HepG2 (cell line): ENCODE data around the gene SRRM2. TPM values are rescaled to one million over a fixed set of nuclear protein-coding genes. Genes with fewer than 3 reads are reported as not detected.

Experiments
- BATF2 ChIP-seq: sonication (generic); formaldehyde crosslinking; IDR thresholded peaks from 2 replicates; pipeline ENCODE4 v1.8.0; 2022; ENCODE audit warnings: mild to moderate bottlenecking, missing genetic modification reagents, moderate library complexity
- EEA1 ChIP-seq: sonication (generic); formaldehyde crosslinking; IDR thresholded peaks from 2 replicates; pipeline ENCODE4 v1.5.1; 2020; ENCODE audit warnings: mild to moderate bottlenecking, missing genetic modification reagents, borderline replicate concordance
- HMGXB4 ChIP-seq, 2 experiments: sonication (generic) in 1 of 2; formaldehyde crosslinking in 1 of 2; IDR thresholded peaks; 2 replicates each; pipeline versions ENCODE4 v1.4.0 to v1.6.1; 2018 to 2020; ENCODE audit warnings: missing genetic modification reagents in 2 of 2, borderline replicate concordance in 1 of 2, low read depth in 1 of 2, mild to moderate bottlenecking in 1 of 2, missing biosample characterization in 1 of 2
- KLF12 ChIP-seq: sonication (generic); formaldehyde crosslinking; IDR thresholded peaks from 2 replicates; pipeline ENCODE4 v1.4.0; 2020; ENCODE audit warnings: missing genetic modification reagents, borderline replicate concordance
- PHB2 ChIP-seq: fragments of 450-650 bp; IDR thresholded peaks from 2 replicates; pipeline ENCODE4 v1.6.1; 2018; ENCODE audit not compliant: partially characterized antibody
- TBX2 ChIP-seq: sonication (generic); formaldehyde crosslinking; IDR thresholded peaks from 2 replicates; pipeline ENCODE4 v1.5.0; 2020; ENCODE audit warnings: missing genetic modification reagents, mild to moderate bottlenecking, borderline replicate concordance
- ZBTB37 ChIP-seq: sonication (generic); formaldehyde crosslinking; IDR thresholded peaks from 2 replicates; pipeline ENCODE4 v1.4.0; 2020; ENCODE audit warnings: mild to moderate bottlenecking, missing genetic modification reagents
- ZBTB42 ChIP-seq: sonication (generic); formaldehyde crosslinking; IDR thresholded peaks from 2 replicates; pipeline ENCODE4 v1.5.0; 2020; ENCODE audit warnings: mild to moderate bottlenecking, missing genetic modification reagents
- ZFP62 ChIP-seq: sonication (generic); formaldehyde crosslinking; IDR thresholded peaks from 2 replicates; pipeline ENCODE4 v1.4.0; 2020; ENCODE audit warnings: missing genetic modification reagents
- ZNF138 ChIP-seq: sonication (generic); formaldehyde crosslinking; IDR thresholded peaks from 2 replicates; pipeline ENCODE4 v1.5.0; 2020; ENCODE audit warnings: mild to moderate bottlenecking, low read depth, missing genetic modification reagents
- ZNF275 ChIP-seq: sonication (generic); formaldehyde crosslinking; IDR thresholded peaks from 2 replicates; pipeline ENCODE4 v1.8.0; 2022; ENCODE audit warnings: missing genetic modification reagents, mild to moderate bottlenecking, inconsistent platforms, borderline replicate concordance
- ZNF407 ChIP-seq: sonication (generic); formaldehyde crosslinking; IDR thresholded peaks from one replicate; pipeline ENCODE4 v1.5.1; 2020; ENCODE audit warnings: mild to moderate bottlenecking, missing genetic modification reagents; ENCODE audit errors: not compliant biosample characterization
- ZNF879 ChIP-seq: sonication (generic); formaldehyde crosslinking; IDR thresholded peaks from 2 replicates; pipeline ENCODE4 v1.8.1; 2023; ENCODE audit warnings: missing genetic modification reagents
- polyA plus RNA-seq, 8 experiments: library from polyadenylated mRNA; depleted of rRNA in 3 of 8; stranded (reverse) in 7 of 8; unstranded in 1 of 8; fragments of >200 nt; fragmentation: Illumina TruSeq in 4 of 8; extraction: Trizol in 4 of 8; gene quantifications; 2 replicates each; pipeline versions ENCODE4 v1.2.1 to v1.2.3, GENCODE V29; 2011 to 2016; ENCODE audit warnings: low read depth in 4 of 8, missing spikeins in 1 of 8, mixed read lengths in 1 of 8; ENCODE audit not compliant: insufficient read depth in 1 of 8
- total RNA-seq, 5 experiments: library from RNA; depleted of rRNA; stranded (reverse); fragments of >200 nt; fragmentation: Illumina TruSeq; extraction: Trizol; gene quantifications; 2 replicates each; pipeline ENCODE4 v1.2.3, GENCODE V29; 2016; ENCODE audit warnings: low read depth in 1 of 5

The SRRM2 gene
- total and polyA plus RNA-seq, 2 of the 13 experiments (the other 11 are each of a cell fraction or from before 2014, with no cell fraction given) = 50.4 to 112 TPM

GRCh38 chr16:2776500-2777139 lies 24.2 kb downstream of the SRRM2 start (continued):
- peak; percentile 51 for TF ChIP-seq ZNF407 (CRISPR knock-in tag)
- TF ChIP-seq EEA1 (CRISPR knock-in tag) = 0 out of 2 replicates have a peak, but pooled peaks have one; percentile 59
- peak; percentile 24; the same call in 1 of the 2 replicates for TF ChIP-seq TBX2 (CRISPR knock-in tag)
- TF ChIP-seq ZNF138 = no peak
- no peak for TF ChIP-seq ZBTB42 (CRISPR knock-in tag)
- TF ChIP-seq ZBTB37 (CRISPR knock-in tag) = no peak
- peak in 1 of 2 experiments; percentile 14; a peak in 1 of 4 replicates for TF ChIP-seq HMGXB4 (CRISPR knock-in tag; IDR thresholded peaks at IDR 0.05; ENCODE audit: borderline replicate concordance in 1 of 2, low read depth in 1 of 2)
- no peak for TF ChIP-seq BATF2 (CRISPR knock-in tag)
- TF ChIP-seq KLF12 (CRISPR knock-in tag) = peak; percentile 55; the same call in 1 of the 2 replicates
- no peak for TF ChIP-seq ZFP62 (CRISPR knock-in tag)
- TF ChIP-seq ZNF275 (CRISPR knock-in tag) = no peak
- no peak for TF ChIP-seq PHB2
- TF ChIP-seq ZNF879 = peak; percentile 68; the same call in 1 of the 2 replicates
- TF ChIP-seq, all 625 proteins: peak for 36
